H1 (cell line): Measurements from ENCODE around the gene WNT9B. TPM values are rescaled to one million over a fixed set of nuclear protein-coding genes. Genes with fewer than 3 reads are reported as not detected.

Source experiments
- CTCF ChIA-PET: fragments of 300-600 bp; sonication (Branson Sonifier 250); formaldehyde crosslinking; loops from one replicate; lab custom pipeline; 2021; ENCODE audit not compliant: partially characterized antibody; lab: Charles Lee
- POLR2A ChIA-PET: fragments of 300-600 bp; sonication (Branson Sonifier 250); formaldehyde crosslinking; loops from one replicate; lab custom pipeline; 2021; ENCODE audit warnings: inconsistent platforms; ENCODE audit not compliant: partially characterized antibody; lab: Charles Lee
- DNase-seq, 2 experiments: peaks; one replicate each; pipeline versions ENCODE4 v3.0.0 to v3.0.0-alpha.2; 2010 to 2022; ENCODE audit warnings: low spot score in 2 of 2, low read depth in 1 of 2, mixed read lengths in 1 of 2
- FAIRE-seq: peaks from 2 replicates; lab custom pipeline; 2011; peaks lifted over from hg19 to GRCh38; lab: Jason Lieb, UNC
- H2AFZ ChIP-seq: 2 replicates; pipeline ENCODE4 v1.8.1; 2012; ENCODE audit warnings: low read length, inconsistent platforms
- H2AK5ac ChIP-seq: 2 replicates; pipeline ENCODE4 v1.6.1; 2013; ENCODE audit warnings: low read depth, low read length
- H2BK120ac ChIP-seq: replicated peaks from 2 replicates; pipeline ENCODE3; 2013; ENCODE audit warnings: low read depth, low read length, inconsistent platforms
- H2BK12ac ChIP-seq: 2 replicates; pipeline ENCODE4 v1.6.1; 2013; ENCODE audit warnings: low read depth, low read length
- H2BK15ac ChIP-seq: 2 replicates; pipeline ENCODE4 v1.6.1; 2013; ENCODE audit warnings: low read length
- H2BK20ac ChIP-seq: 2 replicates; pipeline ENCODE4 v1.6.1; 2013; ENCODE audit warnings: low read length
- H2BK5ac ChIP-seq: 2 replicates; pipeline ENCODE4 v1.6.1; 2013; ENCODE audit warnings: low read depth, low read length
- H3K14ac ChIP-seq: 2 replicates; pipeline ENCODE4 v1.6.1; 2013; ENCODE audit warnings: inconsistent platforms; ENCODE audit not compliant: insufficient read length
- H3K18ac ChIP-seq: 2 replicates; pipeline ENCODE4 v1.6.1; 2013; ENCODE audit warnings: low read length; ENCODE audit errors: extremely low read depth
- H3K23ac ChIP-seq: 2 replicates; pipeline ENCODE4 v1.6.1; 2013; ENCODE audit warnings: inconsistent platforms; ENCODE audit not compliant: insufficient read length
- H3K23me2 ChIP-seq: 2 replicates; pipeline ENCODE4 v1.6.1; 2013; ENCODE audit warnings: low read depth, low read length
- H3K27ac ChIP-seq: 2 replicates; pipeline ENCODE4 v1.6.1; 2011; ENCODE audit warnings: low read depth, low read length, inconsistent platforms
- H3K27me3 ChIP-seq, 4 experiments: replicated peaks in 1 of 4; 1 replicate in 1 of 4; 2 replicates in 3 of 4; pipeline versions ENCODE4 v1.6.1 to v1.8.1; 2011 to 2013; ENCODE audit warnings: low read length in 3 of 4, mild to moderate bottlenecking in 3 of 4, inconsistent platforms in 2 of 4, mixed read lengths in 2 of 4, moderate library complexity in 1 of 4; ENCODE audit not compliant: control insufficient read depth in 3 of 4, insufficient read depth in 3 of 4; ENCODE audit errors: extremely low read depth in 1 of 4
- H3K36me3 ChIP-seq, 4 experiments: 2 replicates each; pipeline versions ENCODE4 v1.6.1 to v1.8.1; 2011 to 2013; ENCODE audit warnings: mild to moderate bottlenecking in 4 of 4, low read length in 3 of 4, moderate library complexity in 2 of 4, control low read depth in 1 of 4, inconsistent platforms in 1 of 4; ENCODE audit not compliant: insufficient read depth in 4 of 4, control insufficient read depth in 2 of 4
- H3K4ac ChIP-seq: replicated peaks from 2 replicates; pipeline ENCODE3; 2013; ENCODE audit warnings: low read length, low read depth, mixed read lengths, inconsistent platforms; ENCODE audit not compliant: insufficient read length
- H3K4me1 ChIP-seq, 4 experiments: replicated peaks in 1 of 4; 1 replicate in 1 of 4; 2 replicates in 3 of 4; pipeline versions ENCODE4 v1.6.1 to v1.8.1; 2011 to 2013; ENCODE audit warnings: low read length in 3 of 4, inconsistent platforms in 2 of 4, mixed read lengths in 1 of 4; ENCODE audit not compliant: insufficient read depth in 4 of 4, control insufficient read depth in 3 of 4
- H3K4me2 ChIP-seq, 2 experiments: 2 replicates each; pipeline versions ENCODE4 v1.6.1 to v1.8.1; 2011 to 2013; ENCODE audit warnings: low read depth in 2 of 2, low read length in 2 of 2, control low read depth in 1 of 2, inconsistent platforms in 1 of 2, mild to moderate bottlenecking in 1 of 2; ENCODE audit not compliant: insufficient read depth in 1 of 2
- H3K4me3 ChIP-seq, 4 experiments: fragments of 200-600, 300-600 bp in 1 of 4; sonication (generic), shearing (Covaris generic), sonication (Bioruptor Twin) in 1 of 4; 2 replicates each; pipeline versions ENCODE4 v1.5.1 to v1.8.1; 2011 to 2016; ENCODE audit warnings: low read length in 4 of 4, low read depth in 3 of 4, control low read depth in 2 of 4, inconsistent platforms in 2 of 4, mild to moderate bottlenecking in 2 of 4, mixed read lengths in 1 of 4, moderate library complexity in 1 of 4; ENCODE audit not compliant: insufficient read depth in 2 of 4; ENCODE audit errors: extremely low read depth in 1 of 4
- H3K56ac ChIP-seq: replicated peaks from 2 replicates; pipeline ENCODE3; 2013; ENCODE audit warnings: low read depth, mild to moderate bottlenecking, mixed read lengths, low read length, inconsistent platforms; ENCODE audit not compliant: insufficient read length
- H3K79me1 ChIP-seq: 2 replicates; pipeline ENCODE4 v1.6.1; 2013; ENCODE audit warnings: low read depth, low read length, control low read depth
- H3K79me2 ChIP-seq, 2 experiments: 2 replicates each; pipeline versions ENCODE4 v1.6.1 to v1.8.1; 2012 to 2013; ENCODE audit warnings: low read length in 2 of 2, mild to moderate bottlenecking in 2 of 2, inconsistent platforms in 1 of 2; ENCODE audit not compliant: insufficient read depth in 2 of 2, control insufficient read depth in 1 of 2
- H3K9ac ChIP-seq, 4 experiments: replicated peaks in 1 of 4; 1 replicate in 1 of 4; 2 replicates in 3 of 4; pipeline versions ENCODE4 v1.6.1 to v1.8.1; 2011 to 2013; ENCODE audit warnings: low read depth in 3 of 4, low read length in 3 of 4, control low read depth in 2 of 4, mild to moderate bottlenecking in 2 of 4, moderate library complexity in 2 of 4, inconsistent platforms in 1 of 4; ENCODE audit errors: extremely low read depth in 1 of 4
- H3K9me3 ChIP-seq, 2 experiments: 2 replicates each; pipeline versions ENCODE4 v1.6.1 to v1.8.1; 2012 to 2013; ENCODE audit warnings: mild to moderate bottlenecking in 2 of 2, moderate library complexity in 2 of 2, control low read depth in 1 of 2, inconsistent platforms in 1 of 2, low read depth in 1 of 2, low read length in 1 of 2, mixed read lengths in 1 of 2; ENCODE audit not compliant: insufficient read depth in 2 of 2
- H4K20me1 ChIP-seq, 2 experiments: replicated peaks in 1 of 2; 2 replicates each; pipeline versions ENCODE3 to v1.8.1; 2011 to 2013; ENCODE audit warnings: inconsistent platforms in 2 of 2, low read length in 2 of 2, mild to moderate bottlenecking in 1 of 2; ENCODE audit not compliant: insufficient read depth in 2 of 2, control insufficient read depth in 1 of 2
- H4K5ac ChIP-seq: 2 replicates; pipeline ENCODE4 v1.6.1; 2013; ENCODE audit warnings: low read length, low read depth, mixed read lengths, inconsistent platforms; ENCODE audit not compliant: insufficient read length
- H4K8ac ChIP-seq: 2 replicates; pipeline ENCODE4 v1.8.0; 2013; ENCODE audit warnings: mild to moderate bottlenecking, moderate library complexity, low read length, inconsistent platforms; ENCODE audit not compliant: insufficient read depth; ENCODE audit errors: extremely low read depth
- H4K91ac ChIP-seq: replicated peaks from 2 replicates; pipeline ENCODE3; 2013; ENCODE audit warnings: low read length, mixed read lengths, inconsistent platforms; ENCODE audit not compliant: insufficient read length
- BRCA1 ChIP-seq: IDR thresholded peaks from 2 replicates; pipeline ENCODE4 v1.6.1; 2012; ENCODE audit warnings: low read depth, low read length, improper control_type of control experiment
- CHD2 ChIP-seq: IDR thresholded peaks from 2 replicates; pipeline ENCODE4 v1.6.1; 2012; ENCODE audit warnings: low read length, improper control_type of control experiment
- KDM4A ChIP-seq: IDR thresholded peaks from one replicate; pipeline ENCODE4 v1.7.1; 2012; ENCODE audit warnings: low read depth, mild to moderate bottlenecking, moderate library complexity, low read length, inconsistent platforms; ENCODE audit not compliant: severe bottlenecking
- MAFK ChIP-seq: IDR thresholded peaks from 2 replicates; pipeline ENCODE4 v1.6.1; 2012; ENCODE audit warnings: low read depth, mild to moderate bottlenecking, improper control_type of control experiment, low read length
- TCF12 ChIP-seq: IDR thresholded peaks from 2 replicates; pipeline ENCODE4 v1.6.1; 2011; ENCODE audit warnings: low read depth, mild to moderate bottlenecking, low read length
- USF2 ChIP-seq: IDR thresholded peaks from 2 replicates; pipeline ENCODE4 v1.6.1; 2011; ENCODE audit warnings: low read length, improper control_type of control experiment
- ZNF274 ChIP-seq: IDR thresholded peaks from 2 replicates; pipeline ENCODE4 v1.7.0; 2012; ENCODE audit warnings: low read length, borderline replicate concordance; ENCODE audit errors: extremely low read depth
- WGBS, 2 experiments: shearing (Covaris generic) in 1 of 2; methylation state at CpG; one replicate each; pipeline versions ENCODE4 v1.1.6 to v1.1.7; 2013 to 2015; ENCODE audit warnings: low lambda C conversion rate in 2 of 2, mixed read lengths in 2 of 2, inconsistent platforms in 1 of 2, low coverage in 1 of 2, missing lambda C conversion rate in 1 of 2; ENCODE audit not compliant: insufficient replicate concordance in 2 of 2, insufficient coverage in 1 of 2, insufficient read length in 1 of 2; ENCODE audit errors: extremely low coverage in 1 of 2, missing lambda C conversion rate in 1 of 2; 5-methylcytosine and 5-hydroxymethylcytosine counted together
- polyA plus RNA-seq, 7 experiments: library from polyadenylated mRNA; depleted of rRNA in 3 of 7; stranded (reverse) in 5 of 7; unstranded in 2 of 7; fragments of >200 nt in 5 of 7; fragments of 200-250 nt in 2 of 7; gene quantifications; 1 replicate in 5 of 7; 2 replicates in 1 of 7; 4 replicates in 1 of 7; pipeline versions ENCODE4 v1.2.1 to v1.2.3, GENCODE V29; 2011 to 2013; ENCODE audit warnings: missing spikeins in 2 of 7, mixed read lengths in 2 of 7
- total RNA-seq: library from RNA; stranded (reverse); fragmentation: NEBNext Ultra II Directional; extraction: Animal tissue kit (Norgen Biotek cat#: 25700); gene quantifications from 2 replicates; pipeline ENCODE4 v1.2.1, GENCODE V29; 2021

WNT9B gene
- total and polyA plus RNA-seq, 2 of the 8 experiments (the other 6 are each of a cell fraction or from before 2014, with no cell fraction given), result 0.21 TPM; not detected in 1

- 84% methylated on average over 2 of the region's 2 CpGs; no CpG with 5 or more reads in 1 of the 2 experiments for WGBS, 2 experiments
- no peak for TF ChIP-seq KDM4A
- TF ChIP-seq USF2, result no peak
- TF ChIP-seq ZNF274, result no peak
- no peak for TF ChIP-seq CHD2
- TF ChIP-seq BRCA1, result no peak
- no peak for TF ChIP-seq MAFK
- TF ChIP-seq TCF12, result no peak
- Histone ChIP-seq H2BK20ac (no peak overlapping the region), H2AK5ac (no peak overlapping the region), H3K9ac (no peak overlapping the region), H4K8ac (no peak overlapping the region), H2BK5ac (no peak overlapping the region), H3K9me3 (no peaks in the 10 kb centered on the region), H2AFZ (no peak overlapping the region), H2BK15ac (no peak overlapping the region), H3K79me1 (no peaks in the 10 kb centered on the region), H3K14ac (no peak overlapping the region), H3K36me3 (no peaks in the 10 kb centered on the region), H3K27ac (no peak overlapping the region), H2BK120ac (no peak overlapping the region), H3K79me2 (no peaks in the 10 kb centered on the region), H3K4ac (no peak overlapping the region), H3K4me3 (no peak overlapping the region), H4K5ac (no peak overlapping the region), H2BK12ac (no peak overlapping the region), H3K27me3 (peaks cover 2 to 27% (median 9%) of the 10 kb centered on the region in 4 experiments), H4K91ac (no peak overlapping the region), H3K56ac (no peak overlapping the region), H3K23ac (no peak overlapping the region), H3K23me2 (no peaks in the 10 kb centered on the region; the same call in 1 of the 2 replicates), H4K20me1 (no peaks in the 10 kb centered on the region), H3K4me2 (no peak overlapping the region), H3K18ac (no peak overlapping the region), H3K4me1 (peaks cover 5 to 11% (median 8%) of the 10 kb centered on the region in 4 experiments)
- POLR2A ChIA-PET, result no interaction called here
- FAIRE-seq (no peak), DNase-seq (no peak)
- CTCF ChIA-PET, result interaction anchor here (0.9 to 6.1 kb wide), 7 partner anchors 8 to 114 kb away, joined by 3 to 49 read pairs (median 6); no protein-coding TSS in a partner anchor
Measured at GRCh38 chr17:46827274-46827673, 24.1 kb upstream of the WNT9B start.
